Hematopoietic multipotent progenitor cell treated with erythropoietin and hydrocortisone succinate and interleukin-3 and kit ligand, for 4 days (in vitro differentiated cells): ENCODE data around the gene ASTN2.

Experiments
- DNase-seq: peaks from one replicate; pipeline ENCODE4 v3.0.0-alpha.2; 2015

ASTN2 gene

DNA sequence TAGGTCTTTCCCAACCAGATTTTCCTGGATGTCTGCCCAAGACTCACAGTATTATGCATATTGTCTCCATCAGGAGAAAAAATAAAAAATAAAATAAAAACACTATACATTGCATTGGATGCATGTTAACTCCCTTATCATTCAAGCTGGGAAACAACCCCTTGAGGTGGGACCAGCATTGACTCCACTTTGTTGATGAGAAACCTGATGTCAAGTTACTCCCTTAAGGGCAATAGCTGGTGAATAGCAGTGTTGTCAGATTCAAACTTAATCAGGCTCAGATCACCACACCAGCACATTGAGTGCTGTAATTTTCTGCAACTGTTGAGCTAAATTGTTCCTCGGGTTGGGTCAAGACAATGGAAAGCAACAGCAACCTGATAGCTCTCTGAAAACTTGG, 991.7 kb downstream of the ASTN2 start:
- DNase-seq = no peak

DNA sequence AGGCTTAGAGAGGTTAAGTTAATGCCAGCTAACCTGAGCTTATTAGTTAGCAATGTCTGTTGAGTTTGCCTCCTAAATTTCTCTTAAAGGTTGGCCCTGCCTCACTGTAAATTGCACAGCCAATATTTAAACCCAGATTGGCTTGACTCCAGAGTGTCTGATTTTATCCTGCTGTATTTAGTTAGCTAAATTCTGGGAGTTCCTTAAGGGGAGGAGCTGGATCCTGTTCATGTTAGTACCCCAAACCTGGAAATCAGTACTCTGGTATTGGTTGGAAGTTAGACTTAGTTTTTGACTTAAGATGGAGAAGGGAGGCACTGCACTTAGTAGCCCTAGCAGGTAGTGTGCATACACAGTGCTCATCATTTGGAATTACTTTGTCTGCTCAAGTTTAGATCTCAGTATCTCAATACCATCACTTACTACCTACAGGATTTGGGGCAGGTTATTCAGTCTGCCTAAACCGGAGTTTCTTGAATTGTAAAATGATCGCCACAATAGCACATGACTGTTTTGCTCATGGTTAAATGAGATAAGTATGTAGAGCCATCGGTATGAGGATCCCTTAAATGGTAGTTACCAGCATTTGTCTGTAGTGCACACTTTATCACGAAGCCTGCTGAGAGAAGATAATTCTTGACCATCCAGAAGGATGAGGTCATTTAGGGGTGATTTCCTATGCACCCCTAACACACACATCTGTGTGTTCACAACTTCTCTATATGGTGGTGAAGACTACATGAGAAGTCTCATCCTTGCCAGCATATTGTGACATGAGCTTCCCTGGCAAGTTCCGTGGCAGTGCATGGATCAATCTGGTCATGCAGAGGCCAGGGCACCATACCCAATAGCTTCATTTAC, 992.5 kb downstream of the ASTN2 start:
- DNase-seq = peak; percentile 38

DNA sequence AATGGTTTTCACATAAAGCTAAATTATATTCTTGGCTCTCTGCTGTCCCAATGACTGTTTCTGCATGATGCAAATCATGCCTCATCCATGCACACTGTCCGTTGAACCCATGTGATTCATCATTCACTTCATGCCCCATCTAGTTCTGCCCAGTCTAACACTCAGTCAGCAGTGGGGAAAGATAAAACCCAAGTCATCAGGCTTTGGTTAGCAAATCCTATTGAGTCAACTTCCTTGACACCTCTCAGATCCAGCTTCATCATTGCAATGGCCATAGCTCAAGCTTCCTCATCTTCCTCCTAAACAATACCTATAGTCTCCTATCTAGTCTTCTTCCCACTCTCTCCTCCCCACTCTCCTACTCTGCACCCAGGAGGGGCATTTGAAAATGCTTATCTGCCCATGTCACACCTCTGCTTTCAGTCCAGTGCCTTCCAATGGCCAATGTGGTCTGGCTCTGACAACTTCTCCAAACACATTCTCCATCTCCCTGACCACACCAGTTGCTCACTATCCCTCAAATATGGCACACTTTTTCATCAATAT, 993.8 kb downstream of the ASTN2 start:
- peak; percentile 4 for DNase-seq

DNA sequence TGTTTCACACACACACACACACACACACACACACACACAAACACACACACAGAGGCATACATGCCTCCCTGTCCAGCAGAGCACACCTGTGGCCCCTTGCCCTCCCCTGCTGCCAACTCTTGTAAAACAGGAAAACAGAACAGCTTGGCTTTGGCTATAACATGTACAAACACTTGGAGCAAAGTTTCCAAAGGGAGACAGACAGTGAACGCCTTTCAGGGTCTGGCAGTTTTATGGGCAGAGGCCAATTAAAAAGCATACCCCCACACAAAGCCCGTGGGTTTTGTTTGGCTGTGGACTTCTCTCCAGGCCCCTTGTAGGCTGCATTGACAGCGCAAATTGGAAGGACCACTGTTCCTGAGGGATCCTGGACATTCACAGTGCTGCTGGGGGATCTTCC, 995.7 kb downstream of the ASTN2 start:
- no peak for DNase-seq

DNA sequence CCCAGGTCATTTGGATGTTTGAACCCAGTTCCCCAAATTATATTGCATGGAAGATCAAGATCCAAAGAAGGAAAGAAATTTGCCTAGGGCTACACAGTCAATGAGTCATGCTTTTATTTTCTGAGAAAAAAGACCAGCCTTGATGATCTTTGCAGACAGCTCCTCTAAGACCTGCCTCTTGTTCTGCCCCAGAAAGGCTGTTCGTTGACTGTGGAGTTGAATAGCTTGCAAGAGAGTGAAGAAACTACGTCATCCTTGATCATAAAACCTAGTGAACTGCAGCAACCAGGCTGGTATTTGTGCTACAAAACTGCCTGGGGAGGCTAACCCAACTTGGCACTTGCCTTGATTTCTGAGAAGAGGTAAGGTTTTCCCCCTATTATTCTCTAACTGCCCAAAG, 997.4 kb downstream of the ASTN2 start:
- DNase-seq = no peak

DNA sequence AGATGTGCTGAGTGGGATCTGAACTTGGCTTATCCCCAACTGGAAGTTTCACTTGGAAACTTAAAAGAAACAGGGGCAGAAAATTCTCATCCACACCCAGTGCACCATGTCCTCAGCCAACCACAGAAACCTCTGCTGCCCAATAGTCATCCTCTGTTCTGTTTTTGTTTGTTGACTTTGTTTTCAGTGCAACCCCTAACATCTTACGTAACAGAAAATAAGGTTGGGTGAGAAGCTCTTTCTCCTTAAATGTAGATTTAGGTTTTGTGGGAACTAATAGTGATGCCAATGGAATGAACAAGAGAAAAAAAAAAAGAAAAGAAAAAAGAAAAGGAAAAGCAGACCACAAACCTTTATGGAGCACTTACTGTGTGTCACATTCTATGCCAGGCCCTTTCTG, 998.4 kb downstream of the ASTN2 start:
- no peak for DNase-seq

DNA sequence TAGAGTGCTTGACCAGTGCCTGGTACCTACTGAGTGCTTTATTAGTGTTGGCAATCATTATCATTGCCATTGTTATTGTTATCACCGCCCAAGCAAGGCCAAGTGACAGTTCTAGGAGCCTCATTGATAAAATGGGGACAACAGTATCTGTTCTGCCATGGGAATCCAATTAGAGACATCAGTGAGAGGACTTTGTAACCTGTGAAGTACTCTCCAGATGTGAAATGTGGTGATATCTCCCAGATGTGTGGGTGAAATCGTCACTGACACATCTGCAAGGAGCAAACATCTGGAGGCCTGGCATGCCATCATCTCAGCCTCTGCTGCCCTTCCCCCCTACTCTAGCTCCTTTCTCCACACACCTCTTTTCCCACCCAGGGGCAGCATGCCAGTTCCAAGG, 1000.5 kb downstream of the ASTN2 start:
- no peak for DNase-seq

DNA sequence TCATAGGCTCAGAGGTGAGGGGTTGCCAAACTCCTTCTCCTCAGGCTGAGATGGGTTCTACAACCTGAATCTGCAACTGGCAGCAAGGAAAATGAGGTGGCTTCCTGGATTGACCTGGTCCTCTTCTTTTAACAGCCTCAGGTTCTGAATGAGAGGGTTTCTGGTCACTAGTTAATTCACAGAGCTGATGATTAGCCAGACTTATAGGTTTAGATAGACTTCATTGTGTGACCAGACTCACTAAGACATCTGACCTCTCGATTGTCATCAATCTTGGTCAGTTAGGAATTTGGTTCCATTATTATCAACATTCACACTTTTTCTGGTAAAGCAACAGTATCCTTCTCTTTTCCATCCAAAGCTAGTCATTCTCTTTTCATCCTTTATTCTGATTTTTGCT, 1003.4 kb downstream of the ASTN2 start:
- DNase-seq = no peak

DNA sequence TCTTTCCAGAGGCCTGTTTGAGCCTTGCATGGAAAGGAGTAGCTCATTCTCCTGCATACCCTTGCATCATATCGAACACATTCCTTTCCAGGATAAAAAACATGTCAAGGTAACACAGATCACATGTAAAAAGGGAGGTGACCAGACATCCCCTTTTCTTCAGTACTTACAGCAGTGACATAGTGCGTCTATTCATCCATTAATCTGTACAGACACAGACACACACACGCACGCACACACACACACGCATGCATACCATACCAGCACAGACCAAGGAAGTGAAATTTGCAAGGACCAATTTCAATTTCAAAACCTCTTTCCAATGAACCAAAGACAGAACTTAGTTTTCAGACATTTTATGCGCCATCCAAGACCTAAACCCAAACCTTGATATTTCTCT, 1005.2 kb downstream of the ASTN2 start:
- no peak for DNase-seq

DNA sequence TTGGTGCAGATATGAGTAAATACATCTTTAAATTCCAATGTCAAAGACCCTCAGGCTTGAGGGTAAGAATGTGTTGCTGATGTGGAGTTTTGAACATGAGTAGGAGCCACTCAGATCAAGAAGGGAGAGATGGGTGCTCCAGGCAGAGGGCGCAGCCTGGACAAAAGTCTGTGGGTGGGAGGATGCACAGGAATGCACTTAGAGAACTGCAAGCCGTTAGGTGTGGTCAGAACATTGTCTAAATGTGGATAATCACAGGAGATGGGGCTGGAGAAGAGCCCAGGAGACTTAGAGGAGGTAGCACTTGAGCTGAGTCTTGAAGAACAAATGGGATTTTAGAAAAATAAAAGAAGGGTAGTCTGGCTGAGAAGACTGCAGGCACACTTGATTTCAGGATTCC, 1005.7 kb downstream of the ASTN2 start:
- DNase-seq = no peak

DNA sequence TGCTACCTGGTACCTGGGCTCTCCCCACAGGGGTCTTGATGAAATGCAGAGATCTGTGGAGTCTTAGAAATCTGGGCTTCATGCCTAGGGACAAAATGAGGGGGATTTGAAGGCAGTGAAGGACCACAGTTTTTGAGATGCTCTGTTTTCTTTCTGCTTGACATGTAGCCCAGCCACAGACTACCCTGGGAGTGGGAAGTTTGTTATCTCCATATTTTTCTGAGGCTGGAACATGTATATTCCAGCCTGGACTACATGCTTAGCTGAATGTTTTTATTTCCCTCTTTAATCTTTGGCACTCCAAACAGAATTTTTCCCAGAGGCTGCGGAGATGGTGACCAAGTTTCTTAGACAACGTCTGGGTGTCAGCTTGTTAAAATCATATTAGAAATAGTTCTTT, 1008.4 kb downstream of the ASTN2 start:
- no peak for DNase-seq

DNA sequence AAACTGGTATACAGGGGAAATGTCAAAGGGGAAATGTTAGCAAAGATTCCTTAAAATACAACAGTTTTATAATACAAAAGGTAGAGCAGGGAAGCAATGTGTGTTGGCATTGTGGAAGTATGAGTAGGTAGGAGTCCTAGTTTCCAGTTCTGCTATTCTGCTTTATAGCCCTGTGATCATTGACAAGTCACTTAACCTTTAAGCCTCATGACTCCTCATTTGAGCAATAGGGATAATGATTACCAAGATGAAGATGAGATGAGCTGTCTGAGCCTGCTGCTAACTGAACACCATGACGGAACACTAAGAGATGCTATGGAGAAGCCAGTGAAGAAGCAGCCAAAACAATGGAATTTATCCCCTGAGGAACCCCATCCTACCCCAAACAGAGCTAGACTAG, 1009.5 kb downstream of the ASTN2 start:
- DNase-seq = no peak

DNA sequence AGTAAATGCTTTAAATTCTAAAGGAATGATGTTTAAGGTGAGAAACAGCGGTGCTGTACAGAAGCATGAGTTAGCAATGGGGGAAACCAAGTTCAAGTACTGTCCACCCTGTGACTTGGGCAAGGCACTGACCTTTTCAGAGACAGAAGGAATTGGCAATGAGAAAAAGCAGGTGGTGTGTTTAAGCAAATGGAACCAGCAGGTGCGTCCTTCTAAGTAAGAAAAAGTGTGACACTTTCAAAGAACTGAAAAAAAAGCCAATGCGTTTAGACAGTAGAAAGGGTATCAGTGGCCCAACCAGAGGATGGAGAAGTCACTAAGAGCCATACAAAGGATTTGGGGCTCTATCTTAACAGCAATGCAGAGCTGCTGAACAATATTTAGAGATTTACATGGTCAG, 1010.6 kb downstream of the ASTN2 start:
- no peak for DNase-seq

DNA sequence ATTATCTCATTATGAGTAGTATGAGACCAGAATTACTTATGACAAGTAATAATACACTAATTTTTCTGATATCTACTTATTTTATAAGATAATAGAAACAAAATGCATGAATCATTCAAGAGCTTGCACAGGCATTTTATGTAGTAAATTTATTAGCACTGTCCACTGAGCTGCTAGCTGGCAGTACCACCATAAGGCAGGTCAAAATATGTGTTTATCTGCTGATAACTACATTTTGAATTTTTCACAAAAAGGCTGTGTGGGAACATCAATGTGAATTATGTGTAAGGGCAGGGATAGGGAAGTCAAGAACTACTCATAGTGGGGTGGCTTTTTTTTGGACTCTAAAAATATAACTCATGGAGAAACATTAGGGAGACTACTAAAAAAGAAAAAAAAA, 1011.7 kb downstream of the ASTN2 start:
- no peak for DNase-seq

DNA sequence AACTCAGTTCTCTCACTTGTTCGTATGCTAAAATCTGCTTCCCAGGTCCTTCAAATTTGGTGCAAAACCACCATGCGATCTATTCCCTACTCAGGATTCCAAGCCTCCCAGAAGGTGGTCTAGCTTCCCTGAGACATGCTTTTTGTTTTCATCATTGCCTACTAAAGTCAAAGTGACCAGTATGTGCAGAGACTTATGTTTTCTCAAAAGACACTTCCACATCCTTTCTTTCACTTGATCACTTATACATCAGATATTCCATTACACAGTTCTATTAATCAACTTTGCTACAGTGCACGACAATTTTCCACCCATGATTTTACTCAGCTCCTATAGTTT, 1019.2 kb downstream of the ASTN2 start:
- DNase-seq = no peak

DNA sequence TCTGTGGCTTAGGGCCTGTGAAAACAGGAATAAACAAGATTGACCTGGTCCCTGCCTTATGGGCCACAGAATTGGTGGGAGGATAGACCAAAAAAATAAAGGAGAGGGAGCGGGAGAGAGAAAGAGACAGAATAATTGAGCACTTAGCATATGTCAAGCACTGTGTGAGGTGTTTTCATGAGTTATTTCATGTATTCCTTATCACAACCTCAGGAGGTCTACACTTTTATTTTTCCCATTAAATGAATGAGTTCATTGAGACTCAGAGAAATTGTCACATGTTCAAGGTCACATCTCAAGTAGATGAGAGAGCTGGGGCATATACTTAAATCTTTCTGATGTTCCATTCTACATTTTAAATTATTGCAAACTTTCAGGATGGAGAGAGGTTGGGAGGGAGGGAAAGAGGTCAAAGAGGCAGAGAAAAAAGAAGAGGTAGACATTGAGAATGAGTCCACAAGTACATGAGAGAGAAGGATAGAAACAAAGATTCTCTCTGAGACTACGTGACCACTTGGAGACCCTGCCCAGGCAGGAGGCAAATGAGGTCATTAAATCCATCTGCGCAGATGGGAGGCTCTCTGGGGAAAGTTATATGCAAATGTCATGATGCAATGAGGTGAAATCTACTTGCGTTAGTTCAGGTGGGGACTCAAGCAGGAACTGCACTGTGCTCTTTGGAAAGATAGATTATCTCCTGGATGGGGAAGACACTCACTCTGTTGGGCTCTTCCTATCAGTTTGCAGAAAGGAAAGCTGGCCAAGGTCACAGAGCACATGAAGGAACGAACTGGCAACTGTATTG, 1019.8 kb downstream of the ASTN2 start:
- no peak for DNase-seq

DNA sequence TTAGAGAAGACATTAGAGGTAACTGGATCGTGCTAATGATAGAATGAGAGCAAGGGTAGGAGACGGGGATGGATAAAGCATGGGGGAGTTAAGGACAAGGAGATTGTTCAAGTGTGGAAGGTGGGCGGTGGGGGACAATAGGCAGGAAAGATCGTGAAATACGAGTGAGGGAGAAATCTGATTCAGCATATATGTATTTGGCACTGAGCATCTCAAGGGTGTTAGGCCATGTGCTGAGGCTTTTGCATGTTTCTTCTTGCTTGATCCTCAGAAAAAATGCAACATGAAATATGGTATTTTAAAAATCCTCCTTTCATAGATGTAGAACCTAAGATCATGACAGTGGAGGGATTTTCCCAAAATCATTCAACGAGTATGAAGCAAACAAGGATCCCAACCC, 1020.8 kb downstream of the ASTN2 start:
- DNase-seq = no peak

DNA sequence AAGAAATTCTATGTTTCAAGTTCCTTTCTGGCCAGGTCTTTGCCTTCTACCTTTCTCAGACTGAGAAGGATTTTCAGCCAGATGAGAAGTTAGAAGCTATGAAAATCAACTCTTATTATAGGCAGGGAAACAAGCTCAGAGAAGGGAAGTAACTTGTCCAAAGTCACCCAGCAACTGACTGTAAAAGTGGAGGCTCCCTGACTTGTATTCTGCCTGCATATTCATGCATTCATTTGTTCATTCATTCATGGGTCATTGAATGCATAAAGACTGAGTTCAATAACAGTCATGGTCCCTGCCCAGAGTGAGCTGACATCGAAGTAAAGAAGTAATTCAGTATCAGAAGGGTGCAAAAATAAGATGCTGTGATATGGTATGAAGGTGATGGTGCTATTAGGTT, 1021.7 kb downstream of the ASTN2 start:
- DNase-seq = no peak

DNA sequence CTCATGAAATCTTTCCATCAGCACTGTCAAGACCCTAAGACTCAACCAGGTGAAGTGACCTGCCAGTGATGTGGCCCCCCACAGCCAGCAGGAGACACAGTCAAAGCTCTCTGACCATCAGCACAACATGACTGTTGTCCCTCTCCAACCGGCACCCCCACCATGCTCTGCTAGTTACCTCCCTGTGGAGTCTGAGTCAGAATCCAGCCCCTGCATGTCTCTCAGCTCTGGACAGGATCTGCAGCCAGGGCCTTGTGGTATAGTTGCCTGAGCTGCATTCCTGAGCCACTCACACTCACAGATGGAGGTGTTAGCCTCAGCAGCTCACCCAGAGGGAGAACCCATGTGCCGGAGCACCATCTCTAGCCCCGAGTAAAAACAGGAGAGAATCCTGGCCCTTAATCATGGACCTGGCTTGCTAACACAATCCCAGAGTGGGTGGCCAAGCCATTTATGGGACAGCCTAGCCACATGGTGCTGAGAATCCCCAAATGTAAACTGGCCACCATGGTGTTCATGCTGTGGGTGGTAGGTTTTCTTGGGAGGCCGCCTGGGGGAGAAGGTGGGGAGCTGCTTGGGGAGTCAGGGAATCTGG, 1023.5 kb downstream of the ASTN2 start:
- DNase-seq = no peak

DNA sequence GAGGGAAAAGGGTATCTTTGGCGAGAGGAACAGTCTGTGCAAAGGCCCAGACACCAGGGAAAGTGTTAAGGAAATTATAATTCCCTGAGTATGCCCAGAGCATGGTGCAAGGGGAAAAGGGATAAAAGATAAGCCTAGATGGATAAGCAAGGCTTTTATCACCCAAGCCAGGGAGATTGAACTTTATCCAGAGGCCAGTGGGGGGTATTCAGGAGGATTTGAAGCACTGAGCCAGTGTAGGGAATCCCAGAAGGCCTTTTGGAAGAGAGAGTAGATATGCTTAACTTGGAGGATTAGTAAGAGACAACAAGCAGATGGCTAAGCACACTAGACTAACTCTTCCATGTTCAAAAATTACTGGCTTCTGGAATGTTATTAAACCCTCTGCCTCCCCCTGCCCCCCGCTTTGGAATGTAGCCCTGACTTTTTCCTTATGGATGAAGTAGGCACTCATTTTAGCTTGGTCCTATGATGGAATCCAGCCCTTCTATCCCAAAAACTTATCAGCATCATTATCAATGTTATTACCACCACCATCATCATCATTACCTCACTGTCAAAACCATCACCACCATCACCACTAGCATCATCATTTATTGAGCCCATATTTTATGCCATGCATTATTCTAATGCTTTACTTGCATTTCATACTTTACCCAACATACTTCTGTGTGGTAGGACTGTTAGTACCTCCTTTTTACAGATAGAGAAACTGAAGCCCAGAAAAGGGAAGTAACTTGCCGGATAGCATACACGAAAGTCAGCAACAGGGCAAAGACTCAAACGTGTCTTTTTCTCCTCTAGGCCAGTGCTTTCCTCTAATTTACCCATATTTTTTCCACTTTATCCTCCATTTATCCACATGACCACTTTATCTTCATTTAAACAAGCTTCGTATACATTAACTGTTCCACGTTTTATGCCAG, 1024.3 kb downstream of the ASTN2 start:
- peak; percentile 68 for DNase-seq

DNA sequence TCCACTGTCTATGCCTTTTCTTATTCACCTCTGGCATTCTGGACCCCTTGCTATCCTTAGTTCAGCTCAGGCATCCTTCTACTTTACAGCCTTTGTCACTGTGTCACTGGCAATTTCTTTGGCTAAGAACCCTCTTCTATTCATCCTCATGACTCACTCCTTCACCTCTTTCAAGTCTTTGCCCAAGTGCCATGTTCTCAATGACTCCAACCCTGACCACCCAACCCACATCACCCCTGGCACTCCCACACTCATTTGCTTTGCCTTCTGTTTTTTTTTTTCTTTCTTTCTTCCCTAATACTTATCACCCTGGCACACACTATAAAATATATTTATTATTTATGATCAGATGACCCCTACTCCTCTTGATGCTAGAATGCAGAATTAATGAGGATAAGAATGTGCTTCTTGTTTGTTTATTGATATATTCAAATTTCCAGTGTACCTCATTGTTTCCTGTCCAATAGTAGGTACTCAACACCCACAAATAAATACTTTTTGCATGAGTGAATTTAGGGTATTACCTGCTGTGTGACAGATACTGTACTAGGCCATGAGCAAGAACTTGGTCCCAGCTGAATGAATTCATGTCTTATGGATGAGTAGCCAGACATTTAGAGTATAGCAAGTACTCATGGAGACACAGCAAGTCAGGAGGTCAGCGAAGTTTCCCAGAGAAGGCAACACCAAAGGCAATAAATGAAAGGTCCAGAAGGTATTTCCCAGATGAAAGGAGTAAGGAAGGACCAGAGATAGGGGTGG, 1025.1 kb downstream of the ASTN2 start:
- no peak for DNase-seq
